SKM-1 (cell line): ENCODE measurements around the gene PDE4B.

Experiments
- DNase-seq: peaks from one replicate; lab custom pipeline; 2025; ENCODE audit not compliant: unreplicated experiment; lab: John Stamatoyannopoulos, UW

PDE4B gene

GRCh38 chr1:65792669-65793358 lies at the start of gene PDE4B:
PDE4B (plus strand) TSS chr1:65792895.
- no peak for DNase-seq

GRCh38 chr1:65744731-65745130 lies 48.0 kb upstream of the PDE4B start:
- DNase-seq: no peak

- DNase-seq: no peak
Measured at GRCh38 chr1:65751961-65752360, 40.7 kb upstream of the PDE4B start.

- no peak for DNase-seq
Measured at GRCh38 chr1:65756616-65757015, 36.1 kb upstream of the PDE4B start.

GRCh38 chr1:65757531-65757930 lies 35.2 kb upstream of the PDE4B start:
- DNase-seq: no peak

- DNase-seq: no peak
Measured at GRCh38 chr1:65758128-65758527, 34.6 kb upstream of the PDE4B start.

GRCh38 chr1:65759516-65759915 lies 33.2 kb upstream of the PDE4B start:
- no peak for DNase-seq

- DNase-seq: no peak
Measured at GRCh38 chr1:65762081-65762862, 30.4 kb upstream of the PDE4B start.

- DNase-seq: no peak
Measured at GRCh38 chr1:65764052-65764451, 28.6 kb upstream of the PDE4B start.

- DNase-seq: no peak
Measured at GRCh38 chr1:65765631-65766030, 27.1 kb upstream of the PDE4B start.

GRCh38 chr1:65769636-65770035 lies 23.1 kb upstream of the PDE4B start:
- no peak for DNase-seq

GRCh38 chr1:65772607-65773006 lies 20.1 kb upstream of the PDE4B start:
- DNase-seq: no peak

- DNase-seq: no peak
Measured at GRCh38 chr1:65773391-65774123, 19.1 kb upstream of the PDE4B start.

- no peak for DNase-seq
Measured at GRCh38 chr1:65788762-65789161, 3.9 kb upstream of the PDE4B start.

- DNase-seq: peak; percentile 72
Measured at GRCh38 chr1:65791396-65791795, 1.3 kb upstream of the PDE4B start.

GRCh38 chr1:65791801-65792668 lies 660 bp upstream of the PDE4B start:
- DNase-seq: no peak

- no peak for DNase-seq
Measured at GRCh38 chr1:65793359-65793732, 651 bp downstream of the PDE4B start.

- DNase-seq: no peak
Measured at GRCh38 chr1:65795311-65795710, 2.6 kb downstream of the PDE4B start.

GRCh38 chr1:65799601-65800000 lies 6.9 kb downstream of the PDE4B start:
- DNase-seq: no peak

GRCh38 chr1:65804584-65804983 lies 11.9 kb downstream of the PDE4B start:
- no peak for DNase-seq

GRCh38 chr1:65812065-65812464 lies 19.4 kb downstream of the PDE4B start:
- DNase-seq: peak; percentile 98
